ENCODE data around the gene ZNF782.
"Not testable (repeated sequence)": the region's sequence is repeated elsewhere in the genome, so short reads cannot be mapped to it uniquely, and the experiment has no call there.

Gene ZNF782

DNA sequence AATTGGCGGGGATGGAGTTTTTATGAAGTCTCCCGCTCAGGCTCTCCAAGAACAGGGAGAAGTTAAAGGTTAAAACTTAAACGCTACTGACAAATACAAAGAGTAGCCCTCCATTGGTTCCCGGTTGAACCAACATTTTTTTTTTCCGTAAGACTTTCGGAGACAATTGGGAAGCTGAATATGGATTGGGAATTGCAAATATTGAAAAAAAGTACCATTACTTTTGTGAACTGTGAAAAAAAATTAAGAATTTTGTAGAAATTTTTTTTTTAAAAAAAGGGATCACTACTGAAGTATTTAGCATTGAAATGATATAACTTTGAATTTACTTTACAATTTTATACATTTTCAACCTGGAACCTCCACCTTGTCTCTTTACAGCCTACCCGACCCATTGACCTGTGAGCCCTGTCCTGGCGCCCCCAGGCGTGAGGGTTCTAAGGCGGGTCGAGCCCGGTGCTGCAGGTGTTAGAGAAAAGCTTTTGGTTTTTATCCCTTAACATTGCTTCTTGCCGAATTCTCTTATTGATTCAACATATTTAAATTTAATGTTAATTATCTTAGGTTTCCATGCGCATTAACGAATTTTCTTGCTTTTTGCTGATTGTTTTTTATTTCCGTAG lies 448 bp upstream of the ZNF782 start:
- no peak for DNase-seq (ENCODE audit: low spot score)

DNA sequence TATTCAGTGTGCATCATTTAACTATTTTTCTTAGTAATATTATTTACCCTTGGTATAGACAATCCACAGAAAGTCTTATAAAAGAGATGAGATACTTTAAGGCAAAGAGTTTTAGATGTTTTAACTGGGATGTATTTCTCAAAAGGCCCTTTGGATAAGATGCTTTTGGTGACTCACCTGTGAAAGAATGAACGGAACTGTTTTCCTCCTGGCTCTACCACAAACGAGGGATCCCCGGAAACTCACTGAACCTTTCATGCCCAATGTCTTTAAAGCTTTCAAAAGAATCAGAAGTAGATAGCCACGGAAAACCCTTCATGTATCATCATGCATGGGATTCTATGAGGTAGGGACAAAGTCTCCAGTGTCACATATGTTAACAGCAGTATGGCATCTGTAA lies 1.6 kb downstream of the ZNF782 start:
- DNase-seq (ENCODE audit: low spot score), result peak; percentile 16

GRCh38 chr9:96844040-96844439 lies 10.3 kb downstream of the ZNF782 start:
- no peak for DNase-seq (ENCODE audit: low spot score)

DNA sequence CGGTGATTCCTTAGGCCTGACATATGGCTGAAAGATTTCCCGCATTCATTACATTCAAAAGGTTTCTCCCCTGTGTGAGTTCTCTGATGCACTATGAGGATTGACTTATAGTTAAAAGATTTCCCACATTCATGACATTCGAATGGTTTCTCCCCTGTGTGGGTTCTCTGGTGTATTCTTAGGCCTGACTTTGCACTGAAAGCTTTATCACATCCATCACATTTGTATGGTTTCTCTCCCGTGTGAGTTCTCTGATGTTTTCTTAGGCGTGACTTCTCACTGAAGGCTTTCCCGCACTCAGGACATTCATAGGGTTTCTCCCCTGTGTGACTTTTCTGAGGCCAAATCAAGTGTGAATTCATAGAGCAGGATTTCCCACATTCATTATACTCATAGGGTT lies 35.8 kb downstream of the ZNF782 start:
- no peak for DNase-seq (ENCODE audit: low spot score)

GRCh38 chr9:96817973-96818372 lies 36.3 kb downstream of the ZNF782 start:
- DNase-seq (ENCODE audit: low spot score), result no peak

DNA sequence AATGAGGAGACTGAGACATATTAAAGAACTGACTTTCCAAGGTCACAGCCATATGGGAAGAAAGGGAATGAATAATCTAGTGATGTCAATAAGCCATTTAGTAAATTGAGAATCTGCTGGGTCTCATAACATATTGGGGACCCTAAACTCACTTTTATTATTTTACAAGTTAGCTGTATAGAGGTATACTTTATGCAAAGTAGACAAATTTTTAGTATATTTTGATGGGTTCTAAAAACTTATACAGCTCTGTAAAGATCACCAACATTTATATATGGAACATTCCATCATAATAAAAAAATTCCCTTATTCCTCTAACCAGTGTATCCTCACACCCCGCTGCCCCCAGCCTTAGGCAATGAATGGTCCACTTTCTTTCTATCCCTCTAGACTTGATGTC lies 40.7 kb downstream of the ZNF782 start:
- DNase-seq (ENCODE audit: low spot score), result no peak

- DNase-seq (ENCODE audit: low spot score), result not testable (repeated sequence)
Observed at GRCh38 chr9:96798959-96799358, 55.4 kb downstream of the ZNF782 start.

GRCh38 chr9:96784021-96784420 lies 70.3 kb downstream of the ZNF782 start:
- no peak for DNase-seq (ENCODE audit: low spot score)

- DNase-seq (ENCODE audit: low spot score), result no peak
Observed at GRCh38 chr9:96782235-96782634, 72.1 kb downstream of the ZNF782 start.

DNA sequence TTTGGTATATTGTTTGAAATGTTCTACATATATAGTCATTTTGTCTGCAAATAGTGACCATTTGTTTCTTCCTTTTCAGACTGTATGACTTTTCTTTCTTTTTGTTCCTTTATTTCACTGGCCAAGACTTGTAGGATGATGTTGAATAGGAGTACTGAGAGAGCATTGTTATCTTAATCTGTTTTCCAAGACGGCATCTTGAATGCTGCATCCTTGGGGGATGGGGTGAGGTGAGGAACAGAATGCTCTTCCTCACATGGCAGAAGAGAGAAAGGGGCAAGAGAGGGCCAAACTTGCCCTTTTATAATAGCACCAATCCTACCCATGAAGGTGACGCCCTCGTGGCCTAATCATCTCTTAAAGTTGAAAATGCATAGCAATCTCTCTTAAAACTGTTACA lies 72.8 kb downstream of the ZNF782 start:
- no peak for DNase-seq (ENCODE audit: low spot score)

DNA sequence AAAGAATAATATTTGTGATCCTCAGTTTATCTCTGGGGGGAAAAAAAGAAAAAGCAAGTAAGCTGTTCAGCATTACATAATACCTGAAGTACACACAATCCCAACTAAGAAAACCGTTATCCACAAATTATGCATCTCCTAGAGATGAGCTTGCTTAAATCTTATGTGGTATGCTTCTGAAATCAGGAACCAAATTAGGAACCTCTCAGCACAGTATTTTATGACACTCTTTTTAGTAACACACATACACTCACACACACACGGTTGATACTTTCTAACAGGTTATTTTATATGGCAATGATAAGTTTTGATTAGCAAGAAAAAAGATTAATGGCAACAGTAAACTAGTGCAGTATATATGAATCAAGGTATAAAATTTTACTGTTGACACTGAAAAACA lies 75.2 kb downstream of the ZNF782 start:
- no peak for DNase-seq (ENCODE audit: low spot score)

GRCh38 chr9:96777426-96777864 lies 76.9 kb downstream of the ZNF782 start:
- peak; percentile 7 for DNase-seq (ENCODE audit: low spot score)

- no peak for DNase-seq (ENCODE audit: low spot score)
Observed at GRCh38 chr9:96771124-96771523, 83.2 kb downstream of the ZNF782 start.

DNA sequence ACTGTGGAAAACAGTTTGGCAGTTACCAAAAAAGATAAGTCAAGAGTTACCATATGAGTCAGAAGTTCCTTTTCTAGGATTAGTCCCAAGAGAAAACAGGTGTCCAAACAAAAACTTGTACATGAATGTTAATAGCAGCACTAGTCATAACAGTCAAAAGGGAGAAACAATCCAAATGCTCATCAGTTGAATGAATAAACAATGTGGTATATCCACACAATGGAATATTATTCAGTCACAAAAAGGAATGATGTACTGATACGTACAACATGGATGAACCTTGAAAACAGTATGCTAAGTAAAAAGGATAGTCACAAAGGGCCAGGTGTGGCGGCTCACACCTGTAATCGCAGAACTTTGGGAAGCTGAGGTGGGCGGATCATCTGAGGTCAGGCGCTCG lies 84.3 kb downstream of the ZNF782 start:
- DNase-seq (ENCODE audit: low spot score), result no peak
